Choroid plexus epithelial cell (primary cell): ENCODE results near the gene IL1R1.

Experiments
- DNase-seq: peaks from one replicate; pipeline ENCODE4 v3.0.0-alpha.2; 2010; ENCODE audit warnings: low read depth
- H3K4me3 ChIP-seq: 2 replicates; pipeline ENCODE4 v1.5.1; 2011; ENCODE audit warnings: low read depth, mild to moderate bottlenecking, control low read depth, low read length, moderate library complexity
- CTCF ChIP-seq: conservative IDR thresholded peaks from 2 replicates; pipeline ENCODE4 v1.5.1; 2011; ENCODE audit warnings: low read depth, mild to moderate bottlenecking, control low read depth, inconsistent platforms, low read length, moderate library complexity

The IL1R1 gene

GRCh38 chr2:102171946-102172345 lies 29.4 kb downstream of the IL1R1 start:
- no peak overlapping the region for H3K4me3 ChIP-seq
- no peak for TF ChIP-seq CTCF
- DNase-seq: no peak

GRCh38 chr2:102172745-102173144 lies 30.2 kb downstream of the IL1R1 start:
- H3K4me3 ChIP-seq: no peak overlapping the region
- DNase-seq: no peak
- no peak for TF ChIP-seq CTCF

- TF ChIP-seq CTCF: no peak
- DNase-seq: no peak
- H3K4me3 ChIP-seq: no peak overlapping the region
Observed at GRCh38 chr2:102176172-102176571, 33.6 kb downstream of the IL1R1 start.

- no peak overlapping the region for H3K4me3 ChIP-seq
- no peak for TF ChIP-seq CTCF
- DNase-seq: no peak
Observed at GRCh38 chr2:102177814-102178478, 35.4 kb downstream of the IL1R1 start.

GRCh38 chr2:102179061-102179460 lies 36.5 kb downstream of the IL1R1 start:
- no peak overlapping the region for H3K4me3 ChIP-seq
- no peak for TF ChIP-seq CTCF
- DNase-seq: no peak

GRCh38 chr2:102179788-102180686 lies 37.5 kb downstream of the IL1R1 start:
- H3K4me3 ChIP-seq: no peak overlapping the region
- TF ChIP-seq CTCF: no peak
- DNase-seq: no peak
